GM19463 (cell line): ENCODE measurements around the gene AURKB.

Source experiments
- ATAC-seq: cut with Tn5 transposase; IDR thresholded peaks from one replicate; pipeline ENCODE4 v1.9.1; 2021; ENCODE audit warnings: mild to moderate bottlenecking, moderate library complexity; ENCODE audit not compliant: unreplicated experiment

AURKB gene

GRCh38 chr17:8162997-8163977, 47.1 kb downstream of the AURKB start:
- no peak for ATAC-seq

GRCh38 chr17:8162233-8162996, 48.0 kb downstream of the AURKB start, which contains the start of gene VAMP2:
VAMP2 (minus strand) TSS chr17:8162948; CDS start chr17:8162879, 69 bp downstream.
- ATAC-seq = no peak

- ATAC-seq = no peak
These were observed 48.8 kb downstream of the AURKB start for GRCh38 chr17:8161289-8162232.

- no peak for ATAC-seq
These were observed 49.6 kb downstream of the AURKB start for GRCh38 chr17:8160741-8161221.

- ATAC-seq = no peak
These were observed 50.2 kb downstream of the AURKB start for GRCh38 chr17:8160224-8160577.

- ATAC-seq = no peak
These were observed 50.7 kb downstream of the AURKB start for GRCh38 chr17:8159459-8160223.

GRCh38 chr17:8159032-8159400, 51.4 kb downstream of the AURKB start:
- ATAC-seq = no peak

- ATAC-seq = no peak
These were observed 51.9 kb downstream of the AURKB start for GRCh38 chr17:8158267-8159031.

- peak; percentile 80 for ATAC-seq
These were observed 54.0 kb downstream of the AURKB start for GRCh38 chr17:8156246-8156992.

- no peak for ATAC-seq
These were observed 54.5 kb downstream of the AURKB start for GRCh38 chr17:8155996-8156245.

GRCh38 chr17:8155231-8155995, 55.0 kb downstream of the AURKB start:
- ATAC-seq = no peak
